ENCODE measurements around the gene CDK17. TPM values are rescaled to one million over a fixed set of nuclear protein-coding genes. Genes with fewer than 3 reads are reported as not detected.

Gene CDK17
- total and polyA plus RNA-seq, 7 donors: 4.6 to 117 (median 63.2) TPM

GRCh38 chr12:96260231-96260630 is 140.0 kb downstream of the CDK17 start:
- no peak for DNase-seq
- Histone ChIP-seq H3K27me3 (no peaks in the 10 kb centered on the region), H3K4me3 (no peak overlapping the region), H3K27ac (peak overlapping the region in 1 of 4 donors; percentile 1), H3K36me3 (peaks cover 0 to 6% (median 0%) of the 10 kb centered on the region in 4 donors), H3K4me1 (peaks cover 0 to 52% (median 45%) of the 10 kb centered on the region in 4 donors), H3K9me3 (no peaks in the 10 kb centered on the region)
- WGBS, 2 donors: 96 to 99% methylated on average over 2 of the region's 2 CpGs
- TF ChIP-seq CTCF (IDR thresholded peaks at IDR 0.05) (no peak), POLR2AphosphoS5 (IDR thresholded peaks at IDR 0.05) (no peak), EP300 (IDR thresholded peaks at IDR 0.05) (no peak), POLR2A (IDR thresholded peaks at IDR 0.05) (no peak)
- intact Hi-C loops (cut with DNase I): no loop called here

- WGBS, 2 donors: 58 to 81% methylated on average over 8 of the region's 8 CpGs
- H3K9me3 ChIP-seq: no peaks in the 10 kb centered on the region
- intact Hi-C loops (cut with DNase I): no loop called here
- peaks cover 0 to 6% (median 0%) of the 10 kb centered on the region in 4 donors for H3K36me3 ChIP-seq
- peak overlapping the region; percentile 45 to 75 (median 62) for H3K27ac ChIP-seq
- TF ChIP-seq CTCF (IDR thresholded peaks at IDR 0.05): no peak
- no peak for TF ChIP-seq POLR2A (IDR thresholded peaks at IDR 0.05)
- no peak for TF ChIP-seq EP300 (IDR thresholded peaks at IDR 0.05)
- TF ChIP-seq POLR2AphosphoS5 (IDR thresholded peaks at IDR 0.05): peak in 2 of 4 donors; percentile 12 to 40
- peaks cover 0 to 57% (median 40%) of the 10 kb centered on the region in 4 donors for H3K4me1 ChIP-seq
- H3K4me3 ChIP-seq: no peak overlapping the region
- no peaks in the 10 kb centered on the region for H3K27me3 ChIP-seq
- DNase-seq: no peak
Observed at GRCh38 chr12:96258104-96258961, 141.9 kb downstream of the CDK17 start.

GRCh38 chr12:96257550-96258103 is 142.6 kb downstream of the CDK17 start:
- intact Hi-C loops (cut with DNase I): no loop called here
- no peaks in the 10 kb centered on the region for H3K9me3 ChIP-seq
- H3K27me3 ChIP-seq: no peaks in the 10 kb centered on the region
- TF ChIP-seq POLR2AphosphoS5 (IDR thresholded peaks at IDR 0.05): no peak
- TF ChIP-seq CTCF (IDR thresholded peaks at IDR 0.05): no peak
- no peak for TF ChIP-seq POLR2A (IDR thresholded peaks at IDR 0.05)
- TF ChIP-seq EP300 (IDR thresholded peaks at IDR 0.05): no peak
- H3K4me1 ChIP-seq: peaks cover 0 to 51% (median 33%) of the 10 kb centered on the region in 4 donors
- 83 to 85% methylated on average over 2 of the region's 2 CpGs for WGBS, 2 donors
- no peak for DNase-seq
- H3K36me3 ChIP-seq: peaks cover 0 to 6% (median 0%) of the 10 kb centered on the region in 4 donors
- H3K4me3 ChIP-seq: no peak overlapping the region
- peak overlapping the region; percentile 45 to 75 (median 62) for H3K27ac ChIP-seq

GRCh38 chr12:96256672-96257361 is 143.4 kb downstream of the CDK17 start:
- intact Hi-C loops (cut with DNase I): no loop called here
- Histone ChIP-seq H3K36me3 (peaks cover 0 to 7% (median 0%) of the 10 kb centered on the region in 4 donors), H3K27ac (peak overlapping the region; percentile 45 to 75 (median 62)), H3K4me1 (peaks cover 0 to 44% (median 30%) of the 10 kb centered on the region in 4 donors), H3K4me3 (no peak overlapping the region), H3K9me3 (no peaks in the 10 kb centered on the region), H3K27me3 (no peaks in the 10 kb centered on the region)
- no peak for TF ChIP-seq POLR2A (IDR thresholded peaks at IDR 0.05)
- peak in 2 of 4 donors; percentile 8 to 42 for TF ChIP-seq POLR2AphosphoS5 (IDR thresholded peaks at IDR 0.05)
- no peak for DNase-seq
- WGBS, 2 donors: 87 to 88% methylated on average over 7 of the region's 7 CpGs
